ENCODE measurements around the gene TSHZ2.

The TSHZ2 gene

DNA sequence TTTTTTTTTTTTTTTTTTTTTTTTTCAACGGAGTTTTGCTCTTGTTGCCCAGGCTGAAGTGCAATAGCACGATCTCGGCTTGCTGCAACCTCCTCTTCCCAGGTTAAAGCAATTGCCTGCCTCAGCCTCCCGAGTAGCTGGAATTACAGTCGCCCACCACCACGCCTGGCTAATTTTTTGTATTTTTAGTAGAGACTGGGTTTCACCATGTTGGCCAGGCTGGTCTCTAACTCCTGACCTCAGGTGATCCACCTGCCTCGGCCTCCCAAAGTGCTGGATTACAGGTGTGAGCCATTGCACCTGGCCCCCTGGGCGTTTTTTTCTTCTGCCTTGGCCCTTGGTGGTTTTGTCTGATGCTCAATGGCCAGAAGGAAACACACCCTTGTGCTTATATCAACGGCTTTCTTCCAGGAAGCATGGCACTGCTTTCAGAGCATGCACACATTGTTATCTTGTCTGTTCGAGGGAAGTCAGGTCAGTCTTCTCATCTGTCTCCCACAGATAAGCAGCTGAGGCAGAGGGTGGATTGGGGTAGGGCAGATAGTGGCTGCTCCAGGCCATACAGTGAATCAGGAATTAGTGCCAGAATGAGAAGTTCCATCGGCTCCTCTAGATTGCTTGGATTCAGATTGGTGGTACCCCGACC lies 203.1 kb downstream of the TSHZ2 start:
- DNase-seq, result no peak

DNA sequence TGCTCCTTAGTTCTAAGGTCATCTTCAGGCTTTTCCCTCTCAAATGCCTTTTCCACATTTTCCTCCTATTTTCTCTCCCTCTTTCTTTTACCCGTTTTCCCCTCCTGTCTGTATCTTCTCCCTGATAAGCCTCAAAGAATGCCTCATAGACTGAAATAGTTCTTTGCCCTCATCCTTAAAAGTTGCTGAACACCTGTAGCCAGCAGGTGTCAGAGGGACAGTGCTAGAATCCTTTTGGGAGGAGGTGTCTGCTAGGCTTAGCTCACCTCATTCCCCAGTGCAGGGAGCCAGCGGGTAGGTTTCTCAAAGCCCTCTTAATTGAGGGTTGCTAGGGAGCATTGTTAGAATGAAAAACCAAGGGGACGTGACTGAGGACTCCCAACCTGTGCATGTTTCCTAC lies 204.0 kb downstream of the TSHZ2 start:
- no peak for DNase-seq

DNA sequence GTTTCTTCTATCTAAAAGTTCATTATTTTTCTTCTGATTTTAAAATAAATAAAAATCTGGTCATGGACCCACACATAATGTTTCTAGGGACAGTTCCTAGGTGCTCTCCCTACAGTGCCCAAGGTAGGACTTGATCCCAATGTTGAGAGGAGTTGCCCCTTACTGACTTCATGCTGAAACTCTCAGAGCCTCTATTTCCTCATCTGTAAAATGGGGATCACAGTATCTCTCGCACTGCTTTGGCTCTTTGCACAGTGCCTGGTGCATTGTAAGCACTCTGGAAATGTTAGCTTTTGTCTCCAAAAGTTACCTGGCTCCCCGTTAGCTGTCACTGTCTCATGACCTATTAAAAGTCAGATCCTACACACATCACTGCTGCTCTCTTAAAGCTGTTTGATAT lies 205.5 kb downstream of the TSHZ2 start:
- DNase-seq, result no peak

DNA sequence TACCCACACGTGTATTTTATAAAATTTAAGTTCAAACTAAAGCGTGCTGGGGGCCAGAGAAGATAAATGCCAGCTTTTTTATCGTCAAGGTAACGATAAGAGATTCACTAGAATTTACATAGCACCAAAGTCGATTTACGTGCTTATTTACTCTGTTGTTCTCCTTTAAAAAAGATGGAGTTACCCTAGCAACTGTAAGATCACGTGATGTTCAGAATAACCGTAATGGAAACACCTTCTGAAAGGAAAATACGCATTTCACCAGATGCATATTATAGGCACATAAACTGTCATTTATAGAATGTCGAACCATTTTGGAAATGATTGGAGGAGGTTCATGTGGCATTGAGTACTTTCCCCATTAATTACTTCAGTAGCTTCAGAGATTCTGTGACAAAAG lies 207.6 kb downstream of the TSHZ2 start:
- no peak for DNase-seq

DNA sequence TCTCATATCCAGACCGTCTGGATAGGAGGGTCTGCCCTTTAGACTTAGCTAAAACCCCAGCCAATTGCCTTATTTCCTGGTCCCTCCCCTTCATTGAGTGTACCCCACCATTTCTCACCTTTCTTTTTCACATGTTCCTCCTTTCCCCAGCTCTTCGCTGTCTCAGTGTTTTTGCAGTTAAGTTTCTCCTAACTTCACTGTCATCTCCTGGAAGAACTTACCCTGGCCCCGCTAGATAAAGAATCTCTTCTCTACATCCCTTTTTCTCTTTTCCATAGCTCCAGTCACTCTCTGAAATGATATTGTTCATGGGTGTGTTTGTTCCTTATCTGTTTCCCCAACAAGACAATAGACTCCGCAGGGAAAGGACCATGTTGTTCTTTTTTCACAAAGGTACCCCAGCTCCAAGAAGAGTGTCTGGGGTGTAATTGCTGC lies 208.8 kb downstream of the TSHZ2 start:
- DNase-seq, result no peak

DNA sequence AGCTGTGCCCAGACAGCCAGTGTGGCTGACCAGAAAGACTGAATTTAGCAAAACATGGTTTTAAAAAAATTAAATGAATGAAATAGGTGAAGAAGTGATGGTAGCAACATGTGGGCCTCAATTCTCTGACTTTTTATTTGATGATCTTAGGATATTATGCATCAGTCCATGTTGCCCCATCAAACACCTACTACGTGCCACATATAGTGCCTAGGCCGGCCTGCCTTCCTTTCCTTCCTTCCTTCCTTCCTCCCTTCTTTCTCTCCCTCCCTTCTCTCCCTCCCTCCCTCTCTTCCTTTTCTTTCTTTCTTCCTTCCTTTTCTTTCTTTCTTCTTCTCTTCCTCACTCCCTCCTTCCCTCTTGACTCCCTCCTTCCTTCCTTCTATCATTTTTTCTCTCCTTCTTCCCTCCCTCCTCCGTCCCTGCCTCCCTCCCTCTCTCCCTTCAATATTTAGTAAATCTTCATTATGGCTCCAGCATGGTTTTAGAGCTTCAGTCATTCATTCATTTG lies 209.8 kb downstream of the TSHZ2 start:
- no peak for DNase-seq

DNA sequence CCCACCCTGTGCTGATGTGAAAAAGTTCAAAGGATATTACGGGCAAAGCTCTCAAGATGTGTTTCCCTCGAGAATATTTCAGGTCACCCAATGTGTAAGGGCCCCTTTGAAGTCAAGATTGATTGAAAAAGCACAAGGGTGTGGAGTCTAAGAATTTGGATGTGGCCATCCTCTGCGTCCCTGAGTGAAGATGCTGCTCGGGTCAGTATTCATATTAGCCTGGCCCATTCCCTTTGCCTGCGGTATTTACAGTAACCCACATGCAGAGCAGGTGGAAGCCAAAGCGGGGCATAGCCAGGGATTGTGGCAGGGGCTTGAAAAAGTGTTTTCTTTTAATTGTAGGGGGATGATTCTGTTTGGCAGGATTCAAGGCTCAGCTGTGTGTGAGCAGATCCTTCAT lies 211.0 kb downstream of the TSHZ2 start:
- DNase-seq, result no peak

DNA sequence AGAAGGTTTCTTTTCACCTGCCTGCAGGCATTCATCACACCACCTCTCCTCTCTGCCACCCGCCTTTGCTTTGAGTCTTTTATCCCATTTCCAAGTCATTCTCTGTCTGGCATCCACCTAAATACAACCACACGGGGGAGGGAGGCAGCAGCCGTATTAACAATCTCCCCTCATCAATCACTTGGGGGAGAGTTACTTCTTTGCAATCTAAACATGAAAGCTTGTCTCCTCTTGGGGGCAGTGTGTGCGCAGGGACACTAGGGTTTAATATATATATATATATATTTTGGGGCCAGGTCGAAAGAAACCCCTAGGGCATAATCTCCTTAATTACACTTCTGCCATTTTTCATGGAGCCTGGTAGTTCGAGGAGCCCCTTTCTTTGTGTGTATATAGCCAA lies 214.5 kb downstream of the TSHZ2 start:
- no peak for DNase-seq

DNA sequence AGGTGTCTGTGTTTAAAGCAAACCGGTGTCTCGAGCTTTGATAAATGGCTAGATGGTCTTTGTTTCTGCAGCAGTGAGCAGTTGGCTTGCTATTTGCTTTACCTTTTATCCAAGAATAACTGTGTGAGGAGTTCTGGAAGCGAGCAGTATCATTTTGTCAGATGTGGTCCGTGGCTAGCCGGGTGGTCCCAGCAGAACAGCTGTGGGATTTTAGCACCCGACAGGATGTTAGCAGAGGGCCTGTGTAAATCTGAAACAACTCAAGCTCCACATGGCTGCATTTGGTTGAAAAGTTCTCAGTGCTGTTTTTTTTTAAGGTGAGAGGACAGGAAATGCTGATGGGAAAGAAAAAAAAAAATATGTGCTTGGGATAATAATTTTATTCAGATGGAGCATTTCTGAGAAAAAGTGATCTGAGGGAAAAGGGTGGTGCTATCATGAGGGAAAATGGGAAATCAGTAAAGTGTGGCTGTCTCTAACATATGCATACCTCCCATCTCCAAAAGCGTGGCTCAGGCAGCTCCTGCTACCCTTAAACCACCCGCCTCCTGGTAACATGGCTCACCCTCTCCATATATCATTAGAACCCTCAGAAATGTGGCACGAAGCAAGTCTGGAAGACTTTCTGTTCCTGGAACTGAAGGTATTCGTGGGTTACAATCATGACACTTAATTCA lies 215.4 kb downstream of the TSHZ2 start:
- DNase-seq, result no peak

DNA sequence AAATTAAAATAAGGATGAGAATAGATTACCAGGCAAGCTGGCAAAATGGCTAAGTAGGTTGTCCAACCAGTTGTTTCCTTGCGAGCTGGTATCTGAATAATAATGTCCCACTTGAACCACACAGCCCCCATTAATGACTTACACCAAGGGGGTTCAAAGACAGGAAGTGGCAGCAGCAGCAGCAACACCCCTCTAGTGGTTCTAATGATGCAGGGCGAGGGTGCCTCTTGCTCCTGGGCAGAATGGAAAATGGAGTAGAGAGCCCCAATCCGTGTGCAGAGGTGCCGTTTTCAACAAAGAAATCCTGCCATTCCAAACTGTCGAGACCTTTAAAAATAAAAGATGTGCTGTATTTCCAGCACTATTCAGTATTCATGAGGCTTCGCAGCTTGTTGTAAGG lies 218.1 kb downstream of the TSHZ2 start:
- DNase-seq, result no peak

DNA sequence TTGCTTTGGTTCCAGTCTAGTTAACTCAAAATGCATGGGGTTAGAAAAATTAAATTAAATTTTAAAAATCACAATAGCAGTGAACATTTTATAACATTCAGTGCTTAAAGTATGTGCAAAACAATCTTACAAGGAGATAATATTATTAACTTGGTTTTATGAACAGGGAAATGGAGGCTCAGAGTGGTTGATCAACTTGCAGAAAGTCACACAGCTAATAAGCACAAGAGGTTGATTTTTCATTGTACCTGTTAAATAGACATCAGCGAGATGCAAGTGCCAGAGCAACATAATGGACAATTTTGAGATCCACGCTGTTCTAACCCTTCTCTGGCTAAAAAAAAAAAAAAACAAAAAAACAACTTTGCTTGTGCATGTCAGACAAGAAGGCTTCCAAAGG lies 219.8 kb downstream of the TSHZ2 start:
- DNase-seq, result no peak

DNA sequence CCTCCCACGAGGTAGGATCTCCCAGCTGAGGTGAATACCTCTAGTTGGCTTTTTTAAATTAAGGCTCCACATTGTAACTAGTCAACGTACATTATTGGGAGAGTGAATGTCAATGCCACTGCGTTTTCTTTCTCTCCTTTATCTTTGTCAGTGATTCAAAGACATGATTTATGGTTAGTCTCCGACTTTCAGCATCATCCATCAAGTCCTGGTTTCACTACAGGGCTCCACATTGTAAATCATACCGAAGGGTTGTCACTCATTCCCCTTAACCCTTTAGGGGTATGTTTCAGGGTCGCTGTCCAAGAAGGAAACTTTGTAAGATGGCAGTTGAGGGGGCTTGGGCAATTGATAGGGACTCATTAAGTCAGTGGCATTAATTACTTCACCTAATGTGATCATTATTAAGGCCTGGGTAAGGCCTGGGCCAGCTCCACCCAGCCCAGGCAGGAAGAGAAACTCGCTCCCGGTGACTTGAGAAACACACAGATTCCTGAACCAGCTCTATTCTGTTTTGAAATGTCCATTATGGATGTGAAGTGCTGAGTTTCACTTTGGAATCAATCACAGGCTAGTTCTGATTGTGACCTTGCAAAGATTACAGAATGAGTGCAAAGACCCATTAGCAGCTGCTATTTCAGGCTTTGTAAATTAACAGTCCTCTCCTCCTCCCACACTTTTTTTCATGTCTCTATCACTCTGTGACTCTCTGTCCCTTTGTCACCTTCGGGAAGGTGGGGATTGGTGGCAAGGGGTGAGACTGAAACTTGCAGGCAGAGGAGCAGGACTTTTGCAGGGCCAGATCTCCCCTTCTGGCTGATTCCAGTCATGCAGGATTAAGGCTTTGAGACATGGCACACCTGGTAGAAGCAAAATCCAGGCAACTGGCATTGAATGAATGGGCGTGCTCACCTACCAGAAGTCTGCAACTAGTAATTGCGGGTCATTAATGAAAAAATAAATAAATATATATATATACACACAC lies 222.4 kb downstream of the TSHZ2 start:
- no peak for DNase-seq

DNA sequence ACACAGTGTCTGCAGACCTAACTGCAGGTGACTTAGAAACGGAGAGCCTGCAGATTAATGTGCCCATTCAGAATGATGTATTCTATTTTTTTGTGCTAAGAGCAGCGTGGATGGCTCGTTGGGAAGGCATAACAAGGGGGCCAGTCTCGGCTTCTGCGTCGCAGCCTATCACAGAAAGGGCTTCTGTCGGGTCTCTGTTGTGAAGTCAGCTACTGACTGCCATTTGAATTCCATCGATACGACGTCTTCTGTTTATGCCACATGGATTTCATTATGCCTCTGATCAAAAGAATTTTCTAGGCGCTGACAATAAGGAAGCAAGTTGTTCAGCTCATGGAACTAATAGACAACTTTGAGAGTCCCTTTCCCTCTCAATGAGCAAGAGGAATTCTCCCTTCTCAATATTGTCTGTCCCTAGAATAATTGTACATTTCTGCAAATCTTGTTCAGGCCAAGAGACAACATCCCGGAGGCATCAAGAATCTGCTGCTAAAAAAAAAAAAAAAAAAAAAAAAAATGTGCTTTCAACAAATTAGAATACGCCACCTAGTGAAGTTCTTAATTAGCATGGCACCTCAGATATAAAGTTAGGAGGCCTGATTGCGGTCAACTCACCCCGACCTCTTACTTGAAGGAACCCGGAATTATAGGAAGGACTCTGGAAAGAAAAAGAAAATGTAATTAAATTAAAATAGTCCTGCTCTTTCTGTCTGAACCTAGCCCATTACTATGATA lies 223.9 kb downstream of the TSHZ2 start:
- DNase-seq, result no peak

DNA sequence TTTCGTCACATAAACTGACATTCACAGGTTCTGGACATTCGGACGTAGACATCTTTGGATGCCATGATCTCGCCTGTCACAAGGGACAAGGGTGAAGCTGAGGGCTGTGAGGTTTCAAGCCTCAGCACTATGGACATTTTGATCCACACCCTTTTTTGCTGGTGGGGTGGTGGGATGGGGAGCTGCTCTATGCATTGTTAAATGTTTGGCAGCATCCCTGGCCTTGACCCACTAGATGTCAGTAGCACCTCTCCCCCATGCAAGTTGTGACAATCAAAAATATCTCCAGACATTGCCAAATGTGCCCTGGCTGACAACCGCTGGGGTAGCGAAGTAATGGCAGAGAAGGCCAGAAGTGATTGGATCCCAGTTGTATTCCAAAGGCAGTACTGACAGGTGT lies 229.4 kb downstream of the TSHZ2 start:
- no peak for DNase-seq

DNA sequence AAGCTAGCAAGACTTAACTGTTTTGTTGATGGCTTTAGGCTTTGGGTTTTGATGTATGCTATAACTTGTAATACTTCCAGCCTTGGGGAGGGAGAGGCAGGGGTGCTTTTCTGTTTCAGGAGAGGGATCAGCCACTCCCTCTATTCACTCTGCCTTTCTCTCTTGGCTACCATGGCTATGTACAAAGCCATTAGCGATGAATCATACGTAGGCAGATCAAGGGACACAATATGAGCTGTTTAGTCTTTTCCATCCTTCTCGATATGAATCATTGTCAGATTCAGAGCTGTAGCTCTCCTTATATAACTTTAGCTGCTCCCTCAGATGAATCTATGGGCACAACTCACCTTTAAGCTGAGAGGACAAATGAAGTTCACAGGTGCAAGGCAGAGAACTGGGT lies 230.6 kb downstream of the TSHZ2 start:
- no peak for DNase-seq

DNA sequence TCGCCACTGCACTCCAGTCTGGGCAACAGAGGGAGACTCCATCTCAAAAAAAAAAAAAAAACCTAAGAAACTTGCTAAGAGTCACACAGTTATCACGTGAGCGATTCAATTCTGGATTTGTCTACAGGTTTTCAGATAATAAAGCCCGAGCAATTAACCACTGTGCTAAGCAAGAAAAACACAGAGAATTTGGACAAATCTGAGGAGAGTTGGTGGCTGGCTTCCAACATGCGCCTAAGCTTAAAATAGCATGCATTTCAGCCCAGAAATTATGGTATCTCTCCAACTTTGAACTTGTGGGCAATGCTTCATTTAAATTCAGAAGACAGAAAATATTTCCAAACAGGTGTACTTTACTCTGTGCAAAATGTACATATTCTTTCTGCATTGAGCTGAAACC lies 232.9 kb downstream of the TSHZ2 start:
- DNase-seq, result no peak

DNA sequence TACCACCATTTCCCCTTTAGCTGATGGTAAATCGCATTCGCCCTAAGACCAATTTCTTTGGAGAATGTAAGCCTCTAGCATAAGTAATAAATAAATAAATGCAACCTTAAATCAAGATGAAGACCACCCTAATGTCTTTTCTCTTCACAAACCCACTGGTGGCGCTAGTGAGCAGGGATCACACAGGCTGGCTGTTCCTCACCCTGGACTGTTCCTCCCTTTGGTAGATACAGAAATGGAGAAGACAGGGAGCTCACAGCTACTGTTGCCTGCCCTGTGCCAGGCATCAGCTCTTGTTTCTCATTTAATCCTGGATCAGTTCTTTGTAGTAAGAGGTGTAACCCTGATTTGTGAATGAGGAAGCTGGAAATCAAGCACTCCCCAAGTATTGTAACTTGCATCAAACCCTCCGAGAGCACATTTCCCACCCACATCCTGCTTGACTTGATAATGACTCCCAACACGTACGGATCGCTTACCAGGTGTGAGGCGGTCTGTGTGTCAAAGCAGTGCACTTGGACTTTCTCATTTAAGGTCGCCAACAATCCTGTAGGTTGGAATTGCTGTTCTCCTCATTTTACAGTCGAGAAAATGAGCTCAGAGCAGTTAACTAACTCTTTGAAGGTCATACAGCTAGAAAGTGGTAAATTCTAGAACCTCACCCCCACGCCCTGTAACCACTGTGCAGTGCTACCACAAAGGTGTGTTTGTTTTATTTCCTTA lies 236.1 kb downstream of the TSHZ2 start:
- DNase-seq, result no peak

DNA sequence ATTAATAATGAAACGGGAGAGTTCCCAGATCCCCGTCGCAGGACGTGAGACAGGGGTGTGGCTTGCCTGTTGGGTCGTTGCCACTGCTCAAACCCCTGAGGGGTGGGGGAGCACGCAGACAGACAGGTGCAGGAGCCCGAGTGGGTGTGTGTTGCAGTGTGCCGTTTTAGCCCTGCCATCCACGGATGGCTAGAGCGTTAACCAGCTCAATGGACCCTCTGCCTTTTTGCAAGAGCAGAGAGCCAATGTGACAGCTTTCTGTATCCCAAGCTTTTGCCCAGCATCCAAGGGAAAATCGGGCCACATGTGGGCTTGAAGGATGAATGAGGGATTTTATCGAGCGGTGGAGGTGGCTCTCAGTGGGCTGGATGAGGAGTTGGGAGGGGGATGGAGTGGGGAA lies 237.9 kb downstream of the TSHZ2 start:
- DNase-seq, result no peak

DNA sequence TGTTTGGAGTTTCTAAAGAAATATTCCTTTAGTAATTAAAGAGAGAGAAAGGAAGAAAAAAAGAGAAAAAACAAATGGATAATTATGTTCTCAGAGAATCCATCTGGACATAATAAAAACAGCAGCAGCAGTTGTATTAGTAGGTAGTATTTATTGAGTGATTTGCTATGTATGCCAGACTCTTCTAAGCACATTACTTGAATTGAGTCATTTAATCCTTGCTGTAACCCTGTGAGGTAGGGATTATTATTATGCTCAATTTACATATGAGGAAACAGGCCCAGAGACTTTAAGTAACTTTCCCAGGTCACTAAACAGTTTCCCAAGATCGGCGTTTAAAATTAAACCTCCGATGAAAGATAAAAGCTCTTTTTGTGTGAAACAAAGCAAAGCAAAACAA lies 238.8 kb downstream of the TSHZ2 start:
- DNase-seq, result no peak

DNA sequence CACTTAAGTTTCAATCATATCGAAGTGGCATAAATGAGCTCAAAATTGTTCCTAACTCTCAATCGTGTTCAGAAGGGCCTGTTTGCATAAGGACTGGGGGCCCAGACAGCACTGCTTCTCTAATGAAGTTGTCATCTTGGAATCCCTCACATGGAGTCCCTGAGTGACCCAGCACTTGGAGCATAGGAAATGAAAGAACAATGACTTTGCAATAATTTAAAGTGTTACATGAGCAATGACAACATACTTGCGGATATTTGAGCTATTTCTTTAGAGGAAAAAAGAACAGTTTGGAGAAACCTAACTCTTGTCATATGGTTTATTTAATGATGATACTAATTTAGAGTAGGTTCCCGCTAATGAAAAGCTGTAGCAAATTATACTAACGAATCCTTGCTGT lies 239.9 kb downstream of the TSHZ2 start:
- no peak for DNase-seq

DNA sequence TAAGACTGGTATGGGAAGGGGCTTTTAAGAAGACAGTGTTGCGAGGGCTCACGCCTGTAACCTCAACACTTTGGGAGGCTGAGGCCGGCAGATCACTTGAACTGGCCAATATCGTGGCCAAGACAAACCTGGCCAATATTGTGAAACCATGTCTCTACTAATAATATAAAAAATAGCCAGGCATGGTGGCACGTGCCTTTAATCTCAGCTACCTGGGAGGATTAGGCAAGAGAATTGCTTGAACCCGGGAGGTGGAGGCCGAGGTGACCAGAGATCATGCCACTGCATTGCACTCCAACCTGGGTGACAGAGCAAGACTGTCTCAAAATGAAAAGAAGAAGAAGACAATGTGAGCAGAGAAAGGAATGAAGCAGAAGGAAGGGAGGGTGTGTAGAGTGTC lies 242.2 kb downstream of the TSHZ2 start:
- DNase-seq, result no peak

DNA sequence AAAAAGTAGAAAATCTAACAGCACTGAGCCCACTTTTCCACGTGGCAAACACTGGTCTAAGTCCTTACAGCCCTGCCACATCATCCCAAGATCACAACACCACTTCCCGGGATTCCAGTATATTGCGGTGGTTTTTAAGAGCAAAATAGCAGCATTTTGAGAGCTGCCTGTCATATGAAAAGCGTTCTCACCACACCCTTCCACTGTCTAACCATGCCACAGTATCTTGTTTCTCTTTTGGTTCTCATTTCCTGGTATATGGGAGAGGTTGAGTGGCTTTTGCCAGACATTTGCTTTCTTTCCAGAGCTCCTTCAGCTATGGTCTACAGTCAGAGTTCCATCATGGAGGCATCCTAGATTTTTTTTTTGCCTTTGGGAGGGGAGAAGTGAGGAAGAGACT lies 243.0 kb downstream of the TSHZ2 start:
- DNase-seq, result no peak

Data from SHP77 (cell line).